ENCODE data around the gene FOXM1.

Gene FOXM1, protein sequence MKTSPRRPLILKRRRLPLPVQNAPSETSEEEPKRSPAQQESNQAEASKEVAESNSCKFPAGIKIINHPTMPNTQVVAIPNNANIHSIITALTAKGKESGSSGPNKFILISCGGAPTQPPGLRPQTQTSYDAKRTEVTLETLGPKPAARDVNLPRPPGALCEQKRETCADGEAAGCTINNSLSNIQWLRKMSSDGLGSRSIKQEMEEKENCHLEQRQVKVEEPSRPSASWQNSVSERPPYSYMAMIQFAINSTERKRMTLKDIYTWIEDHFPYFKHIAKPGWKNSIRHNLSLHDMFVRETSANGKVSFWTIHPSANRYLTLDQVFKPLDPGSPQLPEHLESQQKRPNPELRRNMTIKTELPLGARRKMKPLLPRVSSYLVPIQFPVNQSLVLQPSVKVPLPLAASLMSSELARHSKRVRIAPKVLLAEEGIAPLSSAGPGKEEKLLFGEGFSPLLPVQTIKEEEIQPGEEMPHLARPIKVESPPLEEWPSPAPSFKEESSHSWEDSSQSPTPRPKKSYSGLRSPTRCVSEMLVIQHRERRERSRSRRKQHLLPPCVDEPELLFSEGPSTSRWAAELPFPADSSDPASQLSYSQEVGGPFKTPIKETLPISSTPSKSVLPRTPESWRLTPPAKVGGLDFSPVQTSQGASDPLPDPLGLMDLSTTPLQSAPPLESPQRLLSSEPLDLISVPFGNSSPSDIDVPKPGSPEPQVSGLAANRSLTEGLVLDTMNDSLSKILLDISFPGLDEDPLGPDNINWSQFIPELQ

DNA sequence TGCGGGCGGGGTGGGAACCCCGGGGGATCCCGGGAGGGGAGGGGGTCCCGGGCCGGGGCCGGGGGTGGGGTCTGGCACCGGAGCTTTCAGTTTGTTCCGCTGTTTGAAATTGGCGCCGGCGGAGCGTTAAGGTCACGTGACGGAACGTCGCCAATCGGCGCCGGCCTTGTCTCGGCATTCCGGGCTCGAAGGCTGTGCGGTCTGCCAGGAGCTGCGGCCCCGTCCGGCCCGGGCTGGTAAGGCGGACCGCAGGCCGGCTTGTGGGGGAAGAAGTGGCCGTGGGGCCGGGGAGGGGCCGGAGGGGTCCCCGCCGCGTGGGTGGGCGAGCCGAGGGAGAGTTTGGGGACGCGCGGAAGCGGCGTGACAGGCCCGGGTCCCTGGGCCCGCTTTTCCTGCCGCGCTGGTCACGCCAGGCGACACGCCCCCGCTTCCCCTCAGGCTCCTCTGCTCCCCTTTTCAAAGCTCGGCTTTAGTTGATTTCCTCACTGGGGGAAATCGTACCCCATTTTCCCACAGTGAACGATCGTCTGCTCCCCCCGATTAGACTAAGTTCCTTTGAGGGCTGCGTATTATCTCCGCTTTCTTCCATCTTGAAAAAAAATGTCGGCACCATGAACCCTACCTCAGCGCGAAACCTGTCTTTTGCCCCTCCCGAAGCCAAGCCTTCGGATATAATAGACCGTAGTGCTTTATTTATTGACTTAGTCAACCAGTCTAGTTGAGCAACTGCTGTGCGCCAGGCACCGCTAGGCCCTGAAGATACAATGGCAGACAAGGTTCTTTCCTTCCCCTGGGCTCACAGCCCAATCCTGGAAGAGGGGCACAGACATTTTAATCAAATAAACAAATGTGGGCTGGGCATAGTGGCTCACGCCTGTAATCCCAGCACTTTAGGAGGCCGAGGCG is at the start of gene FOXM1, which contains the start of gene RHNO1:
Gene FOXM1, minus strand, starts transcription at position 128 of the 906 bp plus-strand sequence. CDS start 2,696 bp downstream, outside the sequence.
Gene RHNO1, plus strand, starts transcription at position 177 of the 906 bp plus-strand sequence. CDS start 8,144 bp downstream, outside the sequence.
- DNase-seq, result peak; percentile 86

DNA sequence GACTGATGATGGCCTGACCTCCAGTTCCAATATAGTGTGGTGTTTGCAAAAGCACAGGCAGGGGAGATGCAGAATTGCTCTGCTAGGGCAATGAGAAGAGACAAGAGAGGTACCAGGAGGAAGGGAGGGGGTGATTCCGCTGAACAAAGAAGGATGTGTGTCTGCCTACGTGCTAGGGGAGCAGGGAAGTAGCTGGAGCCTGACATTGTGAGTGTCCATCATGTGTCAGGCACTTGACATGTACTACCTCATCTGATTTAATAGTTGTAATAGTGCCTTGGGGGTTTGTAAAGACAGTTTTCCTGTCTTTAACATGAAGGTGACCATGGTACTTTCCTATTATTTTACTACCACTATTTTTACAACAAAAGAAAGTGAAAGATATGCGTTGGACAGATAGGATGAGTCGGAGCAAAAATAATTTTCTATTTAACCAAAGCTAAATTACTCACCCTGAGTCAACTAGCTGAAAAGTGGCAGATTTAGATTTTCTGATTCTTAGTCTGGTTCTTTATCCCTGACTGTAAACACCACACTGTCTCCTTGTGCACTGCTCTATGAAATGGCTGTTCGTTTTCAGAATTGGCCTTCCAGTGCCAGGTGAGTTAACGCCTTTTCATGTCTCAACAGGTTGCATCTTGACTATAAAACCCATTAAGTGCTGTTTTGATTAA is 48.5 kb upstream of the FOXM1 start:
- no peak for DNase-seq

DNA sequence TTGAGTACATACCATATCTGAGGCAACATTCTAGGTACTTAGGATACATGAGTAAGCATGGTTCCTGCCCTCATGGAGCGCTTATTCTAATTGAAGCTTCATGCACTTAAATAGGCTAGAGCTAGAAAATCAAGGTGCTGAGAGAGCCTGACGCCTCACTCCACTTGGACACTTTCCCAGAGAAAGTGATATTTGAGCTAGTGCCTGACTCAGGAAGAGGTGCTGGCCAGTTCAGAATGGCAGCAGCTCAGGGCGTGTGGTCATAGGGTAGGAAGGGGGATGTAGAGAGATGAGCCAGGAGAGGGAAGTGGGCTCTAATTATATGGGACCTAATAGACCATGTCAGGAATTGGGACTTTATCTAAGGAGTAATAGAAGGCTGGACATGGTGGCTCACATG is 47.0 kb upstream of the FOXM1 start:
- peak; percentile 53 for DNase-seq

DNA sequence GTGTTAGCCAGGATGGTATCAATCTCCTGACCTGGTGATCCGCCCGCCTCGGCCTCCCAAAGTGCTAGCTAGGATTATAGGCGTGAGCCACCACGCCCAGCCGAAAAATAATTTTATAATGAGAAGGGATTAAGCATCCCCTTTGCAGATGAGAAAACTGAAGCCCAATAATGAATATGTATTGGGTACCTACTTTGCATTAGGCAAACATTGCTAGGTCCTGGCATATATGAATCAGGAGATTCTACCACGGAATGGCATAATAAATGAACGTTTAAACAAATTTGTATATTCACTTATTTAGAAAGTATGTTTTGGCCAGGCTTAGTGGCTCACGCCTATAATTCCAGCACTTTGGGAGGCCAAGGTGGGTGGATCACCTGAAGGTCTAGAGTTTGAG is 46.1 kb upstream of the FOXM1 start:
- DNase-seq, result no peak

DNA sequence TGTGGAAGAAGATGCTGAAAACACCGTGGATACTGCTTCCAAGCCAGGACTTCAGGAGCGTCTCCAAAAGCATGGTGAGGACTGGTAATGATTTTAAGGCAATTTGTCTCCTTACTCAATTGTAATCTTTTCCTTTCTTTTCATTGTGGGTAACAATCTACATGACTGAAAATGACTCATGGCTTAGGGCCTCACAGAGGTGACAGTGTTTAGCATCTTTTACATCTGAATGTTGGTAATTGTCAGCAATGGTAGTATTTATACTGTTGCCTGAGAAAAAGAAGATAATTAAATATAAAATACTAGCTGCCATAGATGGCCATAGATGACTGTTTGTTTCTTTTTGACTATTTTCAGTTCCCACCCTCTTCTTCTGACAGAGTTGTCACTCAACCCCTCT is 45.4 kb upstream of the FOXM1 start:
- no peak for DNase-seq

DNA sequence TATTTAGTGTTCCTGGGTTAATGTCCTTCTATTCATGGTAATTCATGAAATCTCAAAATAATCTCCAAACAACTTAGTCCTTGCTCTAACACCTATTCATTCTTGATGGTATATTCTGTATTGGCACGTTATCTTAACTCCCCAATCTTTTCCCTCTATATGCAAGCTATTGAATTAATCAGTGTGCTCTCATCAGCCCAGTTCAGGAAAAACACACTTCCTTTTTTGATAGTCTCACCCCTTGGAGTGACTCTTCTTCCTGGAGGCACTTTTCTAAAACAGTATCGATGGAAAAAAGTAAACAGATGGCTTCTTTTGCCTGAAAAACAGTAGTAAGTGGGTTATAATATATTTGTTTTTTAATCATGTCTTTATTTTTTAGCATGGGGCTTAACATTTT is 42.3 kb upstream of the FOXM1 start:
- no peak for DNase-seq

DNA sequence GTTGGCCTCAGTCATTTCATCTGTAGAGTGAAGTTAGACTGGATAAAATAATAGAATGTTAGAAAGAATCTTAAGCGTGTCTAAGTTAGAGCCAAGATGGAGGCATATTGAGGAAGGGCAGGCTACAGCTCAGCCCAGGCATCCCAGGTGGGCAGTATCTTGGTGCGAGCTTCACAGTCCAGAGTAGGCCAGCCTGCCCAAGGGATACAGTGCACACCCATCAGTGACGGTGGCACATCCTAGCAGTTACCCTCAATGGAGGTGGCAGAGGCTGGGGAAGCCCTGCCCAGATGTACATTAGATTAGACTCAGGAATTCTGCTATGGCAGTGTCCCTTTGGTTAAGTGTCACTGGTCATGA is 35.2 kb upstream of the FOXM1 start:
- no peak for DNase-seq

DNA sequence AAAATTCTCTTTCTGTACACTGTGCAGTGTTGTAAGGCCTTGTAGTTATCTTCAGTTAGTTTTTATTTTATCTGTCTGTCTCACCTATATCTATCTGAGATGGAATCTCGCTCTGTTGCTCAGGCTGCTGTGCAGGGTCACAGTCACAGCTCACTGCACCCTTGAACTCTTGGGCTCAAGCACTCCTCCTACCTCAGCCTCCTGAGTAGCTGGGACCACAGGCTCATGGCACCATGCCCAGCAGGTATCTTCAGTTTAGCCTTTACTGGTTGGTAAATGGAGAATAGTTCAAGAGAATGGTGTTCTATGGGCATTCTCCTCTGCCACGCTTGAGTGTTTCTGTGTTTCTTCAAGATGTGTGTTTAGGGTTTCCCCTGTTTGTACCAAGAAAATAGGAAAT is 27.3 kb upstream of the FOXM1 start:
- no peak for DNase-seq

DNA sequence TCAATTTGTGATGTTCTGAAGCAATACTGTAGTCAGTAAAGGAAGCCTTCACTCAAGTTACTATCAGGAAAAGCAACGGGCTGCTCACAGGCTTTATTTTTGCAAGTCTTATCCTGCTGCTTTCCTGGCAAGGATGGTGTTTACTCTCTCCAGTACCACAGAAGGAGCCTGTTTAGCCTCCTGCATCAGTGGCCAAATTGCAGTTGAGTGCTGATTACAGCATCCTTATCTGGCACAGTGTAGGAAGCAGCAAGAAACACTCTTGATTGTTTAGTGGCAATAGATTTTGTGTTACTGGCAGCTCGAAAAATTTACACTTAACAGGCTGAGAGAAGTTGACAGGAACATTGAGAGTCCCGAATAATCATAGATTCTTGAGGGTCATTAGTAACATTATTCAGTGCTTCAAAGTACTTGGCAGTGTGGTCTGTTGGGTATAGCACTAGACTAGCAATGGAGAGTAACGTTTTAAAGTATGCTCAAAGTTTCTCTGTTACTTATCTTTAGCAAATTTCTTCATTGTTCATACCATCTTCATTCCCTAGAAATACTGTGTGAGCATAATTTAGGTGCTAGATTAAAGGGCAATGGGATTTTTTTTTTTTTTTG is 25.4 kb upstream of the FOXM1 start:
- DNase-seq, result no peak

DNA sequence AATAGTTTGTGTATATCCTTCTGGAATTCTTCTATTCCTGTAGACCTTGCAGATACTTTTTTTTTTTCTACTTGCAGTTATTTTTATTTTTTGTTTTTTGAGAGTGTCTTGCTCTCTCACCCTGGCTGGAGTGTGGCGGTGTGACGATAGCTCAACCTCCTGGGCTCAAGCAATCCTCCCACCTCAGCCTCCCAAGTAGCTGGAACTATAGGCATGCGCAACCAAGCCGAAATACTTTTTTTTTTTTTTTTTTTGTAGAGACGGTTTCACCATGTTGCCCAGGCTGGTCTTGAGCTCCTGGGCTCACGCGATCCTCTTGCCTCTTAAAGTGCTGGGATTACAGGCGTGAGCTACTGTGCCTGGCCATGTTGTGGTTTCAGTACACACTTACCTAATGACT is 23.7 kb upstream of the FOXM1 start:
- DNase-seq, result no peak

DNA sequence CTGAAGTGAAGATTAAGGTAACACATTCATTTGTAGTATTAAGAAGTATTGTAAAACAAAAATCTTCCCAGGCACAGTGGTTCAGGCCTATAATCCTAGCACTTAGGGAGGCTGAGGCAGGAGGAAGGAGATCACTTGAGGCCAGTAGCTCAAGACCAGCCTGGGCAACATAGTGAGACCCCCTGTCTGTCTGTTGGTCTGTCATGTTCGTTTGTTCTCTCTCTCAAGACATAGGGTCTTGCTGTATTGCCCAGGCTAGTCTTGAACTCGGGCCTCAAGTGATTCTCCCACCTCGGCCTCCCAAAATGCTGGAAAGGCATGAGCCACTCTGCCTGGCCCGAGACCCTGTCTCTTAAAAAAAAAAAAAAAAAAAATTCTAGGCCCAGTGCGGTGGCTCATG is 20.4 kb upstream of the FOXM1 start:
- DNase-seq, result no peak

DNA sequence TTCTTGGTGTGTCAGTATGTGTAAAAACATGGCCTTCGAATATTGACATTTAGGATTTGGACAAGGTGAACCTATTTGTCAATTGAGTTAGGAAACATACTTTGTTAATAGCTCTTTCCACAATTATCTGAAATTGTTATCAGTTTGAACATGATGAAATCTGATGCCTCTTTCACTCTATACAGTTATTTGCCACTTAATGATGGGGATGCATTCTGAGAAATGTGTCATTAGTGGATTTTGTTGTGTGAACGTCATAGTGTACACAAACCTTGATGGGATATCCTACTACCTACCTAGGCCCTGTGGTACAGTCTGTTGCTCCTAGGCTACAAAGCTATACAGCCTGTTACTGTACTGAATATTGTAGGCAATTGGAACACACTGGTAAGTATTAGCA is 18.5 kb upstream of the FOXM1 start:
- DNase-seq, result no peak

DNA sequence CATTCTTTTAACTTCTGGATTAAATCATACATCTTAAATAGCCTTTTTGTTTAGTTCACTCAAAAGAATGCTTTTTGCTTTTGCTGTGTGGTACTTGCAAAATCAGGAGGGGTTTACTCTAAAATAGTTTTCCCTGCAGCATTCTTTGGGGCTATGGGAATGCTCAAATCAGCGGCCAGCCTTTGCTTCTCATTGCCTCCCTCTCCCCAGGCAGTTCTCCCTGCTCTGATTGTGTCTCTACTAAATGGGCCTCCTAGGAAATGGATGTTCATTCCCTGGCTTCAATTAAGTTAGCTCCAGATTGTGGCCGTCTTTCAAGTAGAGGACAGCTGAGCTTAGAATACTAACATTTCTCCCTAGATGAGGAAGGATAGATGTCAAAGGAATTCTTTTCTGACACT is 18.1 kb upstream of the FOXM1 start:
- DNase-seq, result no peak

DNA sequence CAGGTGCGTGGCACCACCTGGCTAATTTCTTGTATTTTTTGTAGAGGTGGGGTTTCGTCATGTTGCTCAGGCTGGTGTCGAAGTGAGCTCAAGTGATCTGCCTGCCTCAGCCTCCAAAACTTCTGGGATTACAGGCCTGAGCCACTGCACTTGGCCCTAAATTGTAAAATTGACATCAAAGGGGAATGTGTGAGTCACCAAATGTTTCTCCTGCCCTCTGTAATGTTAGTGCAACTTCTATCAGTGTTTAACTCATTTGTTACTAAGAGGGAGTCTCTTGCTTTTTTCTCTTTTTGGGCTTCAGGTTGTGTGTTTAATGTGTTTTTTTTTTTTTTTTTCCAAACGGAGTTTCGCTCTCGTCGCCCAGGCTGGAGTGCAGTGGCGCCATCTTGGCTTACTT is 16.0 kb upstream of the FOXM1 start:
- DNase-seq, result peak; percentile 54

DNA sequence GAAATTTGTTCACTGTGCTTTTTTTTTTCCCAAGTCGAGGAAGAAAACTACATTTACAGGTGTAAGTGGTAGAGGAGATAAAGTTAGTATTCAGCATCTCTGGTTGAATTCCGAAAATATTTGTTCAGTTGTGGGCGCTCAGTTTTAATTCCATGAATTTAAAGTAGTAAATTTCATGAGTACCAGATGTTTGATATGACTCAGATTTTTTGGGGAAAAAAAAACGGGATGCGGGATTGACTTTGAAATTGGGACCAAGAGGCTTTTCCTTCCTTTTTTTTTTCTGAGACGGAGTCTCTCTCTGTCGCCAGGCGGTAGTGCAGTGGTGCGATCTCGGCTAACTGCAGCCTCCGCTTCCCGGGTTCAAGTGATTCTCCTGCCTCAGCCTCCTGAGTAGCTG is 15.3 kb upstream of the FOXM1 start:
- DNase-seq, result no peak

DNA sequence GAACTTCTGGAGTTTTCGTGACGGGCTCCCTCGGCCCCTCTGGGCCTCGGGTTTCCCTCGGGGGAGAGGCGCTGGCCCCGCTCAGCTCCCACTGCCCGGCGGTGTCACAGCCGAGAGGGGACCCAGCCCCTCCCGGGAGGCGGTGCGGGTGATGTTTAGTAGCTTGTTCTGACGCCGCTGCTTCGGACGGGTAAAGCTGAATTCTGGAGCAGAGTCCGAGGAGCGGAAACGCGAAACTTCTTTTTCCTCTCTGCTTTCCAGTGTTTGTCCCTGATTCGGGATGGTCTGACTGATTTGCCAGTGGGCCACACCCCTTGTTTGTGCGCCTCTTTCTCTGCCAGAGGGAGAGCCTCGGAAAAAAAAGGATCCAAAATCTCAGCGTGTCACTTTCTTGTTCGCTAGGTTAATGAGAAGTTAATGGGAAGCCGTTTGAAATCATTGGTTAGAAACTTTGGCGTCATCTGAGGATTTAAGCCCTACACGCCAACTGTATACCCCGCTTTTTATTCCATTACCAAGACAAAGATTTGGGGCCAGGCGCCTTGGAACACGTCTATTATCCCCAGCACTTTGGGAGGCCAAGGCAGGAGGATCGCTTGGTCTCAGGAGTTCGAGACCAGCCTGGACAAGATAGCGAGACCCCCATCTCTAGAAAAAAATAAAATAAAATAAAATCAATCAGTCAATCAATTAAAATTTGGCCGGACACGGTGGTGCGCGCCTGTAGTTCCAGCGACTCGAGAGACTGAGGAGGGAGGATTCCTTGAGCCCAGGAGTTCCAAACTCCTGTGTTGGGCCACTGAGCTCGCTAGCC is 14.5 kb upstream of the FOXM1 start:
- peak; percentile 11 for DNase-seq

DNA sequence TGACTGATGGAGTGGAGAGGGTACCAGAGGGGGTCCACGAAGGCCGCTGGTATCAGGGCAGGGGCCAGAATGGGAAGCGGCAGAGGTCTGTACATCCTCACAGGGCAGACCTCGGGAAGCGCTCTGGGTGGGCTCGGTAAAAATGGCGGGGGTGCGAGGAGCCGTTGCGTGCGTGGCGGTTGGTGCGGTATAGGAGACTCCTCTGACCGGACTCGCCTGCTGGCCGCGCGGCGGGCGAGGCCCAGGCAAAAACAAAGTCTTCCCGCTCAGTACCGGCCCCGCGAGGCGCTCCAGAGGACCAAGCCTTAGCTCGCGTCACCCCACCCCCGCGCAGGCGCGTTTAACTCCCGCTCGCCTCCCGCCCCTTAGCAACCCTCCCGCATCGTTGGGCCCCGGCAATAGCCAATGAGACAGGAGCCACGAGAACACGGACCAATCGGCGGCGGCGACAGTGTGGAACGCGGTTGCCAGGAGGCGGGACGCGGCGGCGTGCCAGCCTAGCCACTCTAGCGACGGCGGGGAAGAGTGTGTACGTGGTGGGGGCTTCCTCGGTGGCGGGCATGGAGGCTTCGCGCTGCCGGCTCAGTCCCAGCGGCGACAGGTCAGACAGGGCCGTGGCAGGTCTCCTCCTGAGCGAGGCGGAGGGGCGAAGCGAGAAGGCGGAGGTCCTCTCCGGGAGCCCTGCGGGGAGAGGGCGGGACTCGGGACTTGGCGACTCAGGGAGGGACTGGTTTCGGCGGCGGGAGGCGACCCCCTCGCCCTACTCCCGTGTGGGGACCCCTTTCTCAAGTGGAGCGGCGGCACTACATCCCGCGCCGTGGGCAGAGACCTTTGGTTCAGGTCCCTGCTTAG is 13.6 kb upstream of the FOXM1 start, which contains the start of gene TULP3:
Gene TULP3, plus strand, starts transcription at position 504 of the 852 bp plus-strand sequence. Its CDS starts 57 bp downstream, at position 561.
- peak; percentile 95 for DNase-seq

DNA sequence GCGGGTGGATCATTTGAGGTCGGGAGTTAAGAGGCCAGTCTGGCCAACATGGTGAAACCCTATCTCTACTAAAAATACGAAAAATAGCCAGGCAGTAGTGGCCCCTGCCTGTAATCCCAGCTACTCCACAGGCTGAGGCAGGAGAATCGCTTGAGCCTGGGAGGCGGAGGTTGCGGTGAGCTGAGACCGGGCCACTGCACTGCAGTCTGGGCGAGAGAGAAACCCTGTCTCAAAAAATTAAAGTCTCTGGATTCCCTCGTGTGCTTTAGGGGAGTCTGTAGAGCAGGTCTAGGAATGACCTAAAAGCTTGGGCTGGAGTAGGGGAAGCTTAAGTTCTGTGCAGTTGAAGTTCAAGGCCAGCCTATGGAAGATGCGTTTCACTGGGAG is 13.0 kb upstream of the FOXM1 start:
- DNase-seq, result no peak

DNA sequence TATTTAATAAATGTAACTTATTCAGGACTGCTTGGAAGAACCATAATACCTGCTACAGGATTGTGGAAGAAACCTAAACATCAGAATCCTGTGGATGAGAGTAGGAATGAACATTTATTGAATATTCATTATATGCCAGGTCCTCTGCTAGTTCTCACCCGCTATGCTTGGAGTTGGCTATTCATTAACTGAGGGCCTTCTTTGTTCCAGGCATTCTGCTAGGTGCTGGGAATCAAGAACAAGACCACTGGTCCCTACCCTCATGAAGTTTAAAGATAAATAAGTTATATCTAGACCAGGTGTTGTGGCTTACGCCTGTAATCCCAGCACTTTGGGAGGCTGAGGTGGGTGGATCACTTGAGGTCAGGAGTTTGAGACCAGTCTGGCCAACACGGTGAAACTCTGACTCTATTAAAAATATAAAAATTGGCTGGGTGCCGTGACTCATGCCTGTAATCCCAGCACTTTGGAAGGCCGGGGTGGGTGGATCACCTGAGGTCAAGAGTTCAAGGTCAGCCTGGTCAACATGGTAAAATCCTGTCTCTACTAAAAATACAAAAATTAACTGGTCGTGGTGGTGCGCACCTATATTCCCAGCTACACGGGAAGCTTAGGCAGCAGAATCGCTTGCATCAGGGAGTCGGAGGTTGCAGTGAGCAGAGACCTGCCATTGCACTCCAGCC is 9.9 kb upstream of the FOXM1 start:
- DNase-seq, result no peak

DNA sequence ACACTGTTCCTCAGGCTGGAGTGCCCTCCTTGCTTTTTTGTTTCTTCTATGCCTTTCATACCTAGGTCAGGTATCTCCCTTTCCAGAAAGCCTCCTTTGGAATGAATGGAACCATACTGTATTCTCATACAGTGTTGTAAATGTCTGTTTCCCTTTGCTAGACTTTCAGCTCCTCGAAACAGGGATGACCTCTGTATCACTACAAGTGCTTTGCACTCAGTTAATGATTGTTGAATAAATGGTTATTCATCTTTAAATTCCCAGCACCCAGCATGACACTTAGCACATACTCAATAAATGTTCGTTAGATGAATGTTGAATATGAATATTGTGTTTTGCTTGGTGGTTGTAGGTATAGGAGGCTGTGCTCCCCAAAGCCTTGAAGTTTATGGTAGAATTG is 7.8 kb upstream of the FOXM1 start:
- no peak for DNase-seq

All from NCI-H226 (cell line).